ENCODE results near the gene ZNF611. TPM values are rescaled to one million over a fixed set of nuclear protein-coding genes. Genes with fewer than 3 reads are reported as not detected.

Gene ZNF611
- polyA plus RNA-seq, 1 of the 3 experiments (the other 2 are of a cell fraction), result 2.6 TPM

DNA sequence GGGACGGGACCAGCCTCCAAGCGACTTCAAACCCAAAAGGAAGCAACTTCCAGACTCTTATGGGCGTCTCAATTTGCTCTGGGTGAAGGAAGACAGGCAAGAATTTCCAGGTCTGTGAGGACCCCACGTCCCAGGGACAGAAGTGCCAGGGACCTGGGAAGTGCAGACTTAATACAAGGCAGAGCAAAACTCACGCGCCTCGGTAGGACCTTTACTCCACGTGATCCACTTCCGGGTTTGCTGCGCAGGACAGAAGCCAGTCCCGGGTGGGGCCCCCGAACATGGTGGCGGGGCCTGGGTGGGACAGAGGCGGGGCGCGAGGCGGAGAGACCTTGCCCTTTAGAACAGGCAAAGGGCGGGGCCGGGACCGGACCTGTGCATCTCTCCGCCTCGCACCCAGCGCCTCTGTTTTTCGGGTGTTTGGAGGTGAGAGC is 9.3 kb downstream of the ZNF611 start:
- Histone ChIP-seq H4K20me1 (ENCODE audit: insufficient read depth) (no peaks in the 10 kb centered on the region), H3K4me3 (ENCODE audit: low read depth in 2 of 2, low read length in 1 of 2) (no peak overlapping the region), H3K79me2 (ENCODE audit: insufficient read depth) (peaks cover 5% of the 10 kb centered on the region; the same call in 1 of the 2 replicates), H2AFZ (ENCODE audit: low read depth) (no peak overlapping the region), H3K9ac (no peak overlapping the region), H3K36me3 (replicated peaks in 1 of 2; ENCODE audit: control insufficient read depth in 1 of 2, insufficient read depth in 2 of 2, low read length in 1 of 2) (peaks cover 0 to 20% of the 10 kb centered on the region in 2 experiments), H3K4me1 (ENCODE audit: control insufficient read depth in 1 of 2, insufficient read depth in 2 of 2, low read depth in 1 of 2, low read length in 1 of 2) (no peaks in the 10 kb centered on the region), H3K4me2 (no peak overlapping the region), H3K9me2 (no peaks in the 10 kb centered on the region), H3K9me3 (no peaks in the 10 kb centered on the region), H3F3A (replicated peaks; ENCODE audit: insufficient read depth) (no peaks in the 10 kb centered on the region), H3K27me3 (ENCODE audit: insufficient read depth) (no peaks in the 10 kb centered on the region), H3K27ac (ENCODE audit: low read depth in 2 of 2, low read length in 1 of 2) (no peak overlapping the region)
- 93% methylated on average over 24 of the region's 24 CpGs for WGBS (ENCODE audit: low lambda C conversion rate)
- POLR2A ChIA-PET, result no interaction called here
- CTCF ChIA-PET, result no interaction called here
- TF ChIP-seq NFIC (IDR thresholded peaks at IDR 0.05; ENCODE audit: borderline replicate concordance) (no peak), REST (IDR thresholded peaks at IDR 0.05; ENCODE audit: low read depth, low read length) (no peak), EP300 (IDR thresholded peaks at IDR 0.05; ENCODE audit: borderline replicate concordance in 1 of 2, low read depth in 1 of 2, low read length in 1 of 2) (no peak), TAF1 (IDR thresholded peaks at IDR 0.05; ENCODE audit: borderline replicate concordance, low read depth, low read length) (no peak), POLR2AphosphoS5 (IDR thresholded peaks at IDR 0.05; ENCODE audit: low read depth, low read length) (no peak), JUND (IDR thresholded peaks at IDR 0.05) (no peak), RXRA (IDR thresholded peaks at IDR 0.05; ENCODE audit: borderline replicate concordance, low read depth) (no peak), FOXM1 (IDR thresholded peaks at IDR 0.05; ENCODE audit: low read depth) (no peak), MXI1 (IDR thresholded peaks at IDR 0.05; ENCODE audit: low read depth, low read length) (no peak), YY1 (IDR thresholded peaks at IDR 0.05; ENCODE audit: low read depth) (no peak), FOSL2 (IDR thresholded peaks at IDR 0.05; ENCODE audit: borderline replicate concordance, low read depth) (no peak), TCF12 (IDR thresholded peaks at IDR 0.05) (no peak)
- DNase-seq, result peak; percentile 45

DNA sequence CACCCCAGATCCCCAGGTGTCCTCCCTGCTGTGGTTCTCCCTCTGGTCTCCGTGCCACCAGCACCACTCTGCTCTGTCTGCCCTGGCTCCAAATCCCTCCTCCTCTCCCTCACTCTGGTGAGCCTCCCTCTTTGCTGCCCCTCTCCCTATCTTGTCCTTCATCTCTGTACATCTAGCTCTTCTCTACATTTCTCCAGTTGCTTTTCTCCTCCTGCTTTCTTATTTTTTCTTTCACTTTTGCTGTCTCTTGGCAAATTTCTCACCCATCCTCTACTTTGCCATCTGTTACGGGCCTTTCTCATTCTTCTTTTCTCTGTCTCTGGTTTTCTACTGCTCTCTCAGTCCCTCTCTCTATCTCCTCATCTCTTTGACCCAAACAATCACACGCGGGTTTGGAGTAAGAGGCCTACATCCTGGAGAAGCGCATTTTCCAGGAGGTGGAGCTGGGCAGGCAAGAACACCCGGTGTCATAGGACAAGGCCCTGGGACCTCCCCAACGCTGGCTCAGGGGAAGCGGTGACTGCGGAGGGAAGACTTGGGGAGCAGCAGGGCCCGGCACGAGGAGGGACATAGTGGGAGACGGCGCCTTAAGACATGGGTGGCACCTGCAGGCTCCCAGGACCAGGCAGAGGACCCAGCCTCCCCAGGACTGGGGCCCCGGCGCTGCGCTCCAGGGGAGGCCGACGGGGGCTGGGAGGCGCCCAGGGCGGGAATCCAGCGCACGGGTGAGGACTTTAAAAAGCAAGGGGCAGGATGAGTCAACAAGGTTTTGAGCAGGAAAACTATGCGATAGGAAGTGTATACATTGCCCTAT is 9.9 kb downstream of the ZNF611 start:
- WGBS (ENCODE audit: low lambda C conversion rate), result 90% methylated on average over 23 of the region's 23 CpGs
- Histone ChIP-seq H4K20me1 (ENCODE audit: insufficient read depth) (no peaks in the 10 kb centered on the region), H3K4me3 (ENCODE audit: low read depth in 2 of 2, low read length in 1 of 2) (no peak overlapping the region), H3K36me3 (replicated peaks in 1 of 2; ENCODE audit: control insufficient read depth in 1 of 2, insufficient read depth in 2 of 2, low read length in 1 of 2) (peaks cover 0 to 19% of the 10 kb centered on the region in 2 experiments), H3K27ac (ENCODE audit: low read depth in 2 of 2, low read length in 1 of 2) (no peak overlapping the region), H3K9me2 (no peaks in the 10 kb centered on the region), H3K79me2 (ENCODE audit: insufficient read depth) (peaks cover 3% of the 10 kb centered on the region; the same call in 1 of the 2 replicates), H3K4me1 (ENCODE audit: control insufficient read depth in 1 of 2, insufficient read depth in 2 of 2, low read depth in 1 of 2, low read length in 1 of 2) (no peaks in the 10 kb centered on the region), H3K27me3 (ENCODE audit: insufficient read depth) (no peaks in the 10 kb centered on the region), H3F3A (replicated peaks; ENCODE audit: insufficient read depth) (no peaks in the 10 kb centered on the region), H3K9ac (no peak overlapping the region), H3K4me2 (no peak overlapping the region), H3K9me3 (no peaks in the 10 kb centered on the region), H2AFZ (ENCODE audit: low read depth) (no peak overlapping the region)
- POLR2A ChIA-PET, result no interaction called here
- CTCF ChIA-PET, result no interaction called here
- no peak for DNase-seq
- TF ChIP-seq FOXM1 (IDR thresholded peaks at IDR 0.05; ENCODE audit: low read depth) (no peak), GABPA (IDR thresholded peaks at IDR 0.05; ENCODE audit: low read depth) (no peak), NRF1 (IDR thresholded peaks at IDR 0.05; ENCODE audit: low read depth, low read length) (no peak), TCF12 (IDR thresholded peaks at IDR 0.05) (no peak), USF1 (IDR thresholded peaks at IDR 0.05; ENCODE audit: borderline replicate concordance, low read depth) (no peak), ZBTB33 (IDR thresholded peaks at IDR 0.05; ENCODE audit: borderline replicate concordance, low read depth) (no peak), MXI1 (IDR thresholded peaks at IDR 0.05; ENCODE audit: low read depth, low read length) (no peak), EP300 (IDR thresholded peaks at IDR 0.05; ENCODE audit: borderline replicate concordance in 1 of 2, low read depth in 1 of 2, low read length in 1 of 2) (no peak), USF2 (IDR thresholded peaks at IDR 0.05; ENCODE audit: borderline replicate concordance, low read depth, low read length) (no peak), NFIC (IDR thresholded peaks at IDR 0.05; ENCODE audit: borderline replicate concordance) (no peak), CHD2 (IDR thresholded peaks at IDR 0.05; ENCODE audit: low read length, partially characterized antibody) (no peak), RFX5 (IDR thresholded peaks at IDR 0.05; ENCODE audit: low read length) (no peak), TEAD4 (IDR thresholded peaks at IDR 0.05; ENCODE audit: borderline replicate concordance, insufficient read depth) (no peak)

Data from SK-N-SH (cell line).